ENCODE results near the gene MEGF10.
"Not testable (repeated sequence)": the region's sequence is repeated elsewhere in the genome, so short reads cannot be mapped to it uniquely, and the experiment has no call there.

Gene MEGF10

GRCh38 chr5:127290019-127290945 is at the start of gene MEGF10:
TSS of gene MEGF10 (plus strand) at chr5:127290796. CDS start at chr5:127331309, 40,513 bp downstream.
- peak; percentile 48 for DNase-seq (ENCODE audit: low read depth)

GRCh38 chr5:127243011-127243410 is 47.6 kb upstream of the MEGF10 start:
- DNase-seq (ENCODE audit: low read depth), result no peak

GRCh38 chr5:127254729-127255284 is 35.8 kb upstream of the MEGF10 start:
- DNase-seq (ENCODE audit: low read depth), result peak; percentile 46

GRCh38 chr5:127256886-127257597 is 33.6 kb upstream of the MEGF10 start:
- DNase-seq (ENCODE audit: low read depth), result no peak

GRCh38 chr5:127260686-127261085 is 29.9 kb upstream of the MEGF10 start:
- DNase-seq (ENCODE audit: low read depth), result peak; percentile 7

- not testable (repeated sequence) for DNase-seq (ENCODE audit: low read depth)
These were observed 25.1 kb upstream of the MEGF10 start for GRCh38 chr5:127265473-127265872.

GRCh38 chr5:127268342-127268741 is 22.3 kb upstream of the MEGF10 start:
- not testable (repeated sequence) for DNase-seq (ENCODE audit: low read depth)

GRCh38 chr5:127270713-127271112 is 19.9 kb upstream of the MEGF10 start:
- DNase-seq (ENCODE audit: low read depth), result not testable (repeated sequence)

- DNase-seq (ENCODE audit: low read depth), result no peak
These were observed 14.9 kb upstream of the MEGF10 start for GRCh38 chr5:127275641-127276193.

GRCh38 chr5:127280491-127281220 is 9.9 kb upstream of the MEGF10 start:
- DNase-seq (ENCODE audit: low read depth), result no peak

GRCh38 chr5:127281609-127282008 is 9.0 kb upstream of the MEGF10 start:
- DNase-seq (ENCODE audit: low read depth), result no peak

- no peak for DNase-seq (ENCODE audit: low read depth)
These were observed 1.9 kb upstream of the MEGF10 start for GRCh38 chr5:127288676-127289075.

GRCh38 chr5:127290946-127291693 is 524 bp downstream of the MEGF10 start:
- no peak for DNase-seq (ENCODE audit: low read depth)

GRCh38 chr5:127292030-127292735 is 1.6 kb downstream of the MEGF10 start:
- no peak for DNase-seq (ENCODE audit: low read depth)

GRCh38 chr5:127293373-127293772 is 2.8 kb downstream of the MEGF10 start:
- no peak for DNase-seq (ENCODE audit: low read depth)

- no peak for DNase-seq (ENCODE audit: low read depth)
These were observed 4.2 kb downstream of the MEGF10 start for GRCh38 chr5:127294829-127295228.

- no peak for DNase-seq (ENCODE audit: low read depth)
These were observed 4.9 kb downstream of the MEGF10 start for GRCh38 chr5:127295454-127295853.

GRCh38 chr5:127296321-127296720 is 5.7 kb downstream of the MEGF10 start:
- DNase-seq (ENCODE audit: low read depth), result peak; percentile 33

GRCh38 chr5:127296894-127297293 is 6.3 kb downstream of the MEGF10 start:
- not testable (repeated sequence) for DNase-seq (ENCODE audit: low read depth)

- no peak for DNase-seq (ENCODE audit: low read depth)
These were observed 6.9 kb downstream of the MEGF10 start for GRCh38 chr5:127297348-127298035.

Measured in EH (cell line).